GM18909 (cell line): ENCODE measurements around the gene CTNNA3.

Experiments used
- ATAC-seq: cut with Tn5 transposase; IDR thresholded peaks from one replicate; pipeline ENCODE4 v1.9.1; 2021; ENCODE audit warnings: mild to moderate bottlenecking; ENCODE audit not compliant: unreplicated experiment, poor library complexity

CTNNA3 gene

DNA sequence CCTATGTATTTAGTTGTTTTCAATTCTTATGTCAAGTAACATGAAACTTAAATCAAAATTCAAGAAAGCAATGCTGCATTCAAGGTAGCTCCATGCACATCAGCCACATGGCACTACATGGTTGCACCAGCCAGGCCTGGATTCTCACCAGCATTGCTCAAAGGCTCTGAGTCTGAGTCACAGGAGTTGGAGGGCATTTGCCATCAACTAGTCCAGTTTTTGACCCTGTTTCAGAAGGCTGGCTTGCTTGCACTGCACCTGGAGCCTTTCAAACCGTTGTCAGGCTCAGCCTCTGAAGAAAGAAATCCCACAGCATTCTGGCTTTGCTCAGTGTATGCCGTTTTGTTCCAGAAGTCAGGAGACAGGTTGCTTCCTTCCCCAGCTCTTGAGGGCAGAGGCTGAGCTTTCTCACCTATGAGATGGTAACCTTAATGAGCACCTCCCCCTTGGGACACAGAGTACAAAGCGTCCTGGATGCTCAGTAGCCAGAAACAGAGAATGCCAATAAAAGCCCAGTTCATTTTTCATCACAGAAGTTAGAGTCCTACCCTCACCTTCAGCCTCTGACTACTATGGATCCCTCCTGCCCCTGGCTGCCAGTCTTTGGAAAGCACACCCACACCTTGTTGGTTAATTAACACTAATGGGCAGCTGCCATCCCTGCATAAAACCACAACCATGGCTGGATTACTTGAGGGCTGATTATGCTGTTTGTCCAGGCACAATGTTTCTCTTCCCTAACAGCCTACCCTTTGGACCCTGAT lies 1058.5 kb downstream of the CTNNA3 start:
- no peak for ATAC-seq

GRCh38 chr10:66629996-66630395 lies 1066.0 kb downstream of the CTNNA3 start:
- no peak for ATAC-seq

- no peak for ATAC-seq
Observed at GRCh38 chr10:66627156-66627555, 1068.8 kb downstream of the CTNNA3 start.

DNA sequence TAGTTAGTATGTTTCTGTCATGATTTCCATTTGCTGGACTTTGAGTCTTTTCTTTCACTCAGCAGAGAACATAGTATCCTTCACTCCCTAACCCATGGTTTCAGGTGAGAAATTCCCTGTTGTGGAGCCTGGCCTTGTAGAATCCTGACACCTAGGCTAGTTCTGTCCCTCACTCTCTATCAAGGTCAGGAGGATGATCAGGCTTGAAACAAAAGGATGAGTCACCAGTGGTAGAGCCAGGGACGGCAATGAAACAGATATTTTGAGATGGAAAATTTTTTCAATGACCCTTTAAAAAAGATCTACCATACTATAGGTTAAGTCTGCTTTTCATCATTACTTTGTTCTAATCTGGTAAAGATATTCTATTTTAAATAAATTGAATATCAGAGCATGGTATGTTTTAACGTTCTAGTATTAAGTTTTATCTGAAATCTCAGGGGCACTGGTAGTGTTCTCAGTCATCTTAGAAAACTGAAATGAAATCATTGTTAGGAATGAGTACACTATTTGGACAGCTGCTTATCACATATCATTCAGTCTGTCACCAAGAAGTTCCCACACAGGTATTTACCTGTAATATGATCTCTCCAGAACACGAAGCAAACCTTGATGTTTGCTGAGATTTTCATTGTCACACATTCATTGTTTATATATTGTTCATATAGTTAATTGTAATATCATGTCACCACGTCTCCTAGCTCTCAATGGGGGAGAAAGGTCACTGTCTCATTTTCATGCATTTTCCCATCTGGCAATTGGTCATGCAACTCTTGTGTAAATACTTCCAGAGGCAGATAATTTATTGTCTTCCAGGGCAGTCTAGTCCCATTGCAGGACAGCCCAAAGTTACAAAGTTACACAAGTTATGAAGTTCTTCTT lies 1070.0 kb downstream of the CTNNA3 start:
- no peak for ATAC-seq

DNA sequence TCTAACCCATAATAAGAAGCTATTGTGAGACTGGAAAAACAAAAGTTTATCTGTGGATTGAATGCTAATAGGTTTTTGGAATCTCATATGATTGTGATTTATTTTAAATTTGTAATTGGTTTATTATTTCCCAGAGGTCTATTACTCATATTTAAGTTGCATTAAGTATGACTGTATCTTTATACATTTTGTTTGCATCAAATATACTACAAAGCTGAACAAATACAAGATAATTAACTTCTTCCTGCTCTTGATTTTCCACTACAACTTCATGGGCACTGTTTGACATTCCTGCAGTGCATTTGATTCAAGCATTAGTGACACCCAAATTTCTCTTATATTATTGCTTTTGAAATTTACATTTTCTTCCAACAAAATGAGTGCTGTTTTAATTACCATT lies 1073.9 kb downstream of the CTNNA3 start:
- no peak for ATAC-seq

DNA sequence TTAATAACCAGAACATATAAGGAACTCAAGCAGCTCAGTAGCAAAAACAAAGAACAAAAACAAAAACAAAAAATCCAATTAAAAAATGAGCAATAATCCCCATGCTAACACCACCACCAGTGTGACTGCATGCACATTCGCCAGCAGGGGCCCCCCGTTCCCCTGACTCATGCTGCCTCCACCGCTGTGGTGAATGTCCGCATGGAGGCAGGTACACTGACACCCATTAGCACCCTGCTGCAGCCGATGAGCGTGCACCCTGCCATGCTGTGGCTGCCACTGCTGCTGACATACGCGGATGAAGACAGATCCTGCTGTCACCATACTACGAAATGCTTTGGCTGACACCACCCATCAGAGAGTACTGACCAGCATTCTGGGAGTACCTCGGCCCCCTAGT lies 1091.8 kb downstream of the CTNNA3 start:
- ATAC-seq, result no peak

DNA sequence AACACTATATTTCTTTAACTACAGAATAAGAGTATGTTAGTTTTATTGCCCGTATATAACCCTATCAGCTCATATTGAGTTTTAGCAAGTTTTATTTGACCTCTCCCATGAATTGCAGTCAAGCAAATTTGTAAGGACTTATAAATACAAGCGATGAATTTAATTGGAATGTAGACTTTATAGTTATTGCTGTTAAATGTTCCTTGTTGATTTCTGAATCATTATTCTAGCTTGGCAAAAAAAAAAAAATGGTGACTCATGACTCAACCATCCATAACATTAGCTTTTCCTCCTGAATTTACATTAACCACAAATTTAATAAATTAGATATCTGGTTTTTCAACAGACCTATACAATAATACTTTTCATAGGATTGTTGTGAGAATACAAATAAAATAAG lies 1104.1 kb downstream of the CTNNA3 start:
- ATAC-seq, result no peak

DNA sequence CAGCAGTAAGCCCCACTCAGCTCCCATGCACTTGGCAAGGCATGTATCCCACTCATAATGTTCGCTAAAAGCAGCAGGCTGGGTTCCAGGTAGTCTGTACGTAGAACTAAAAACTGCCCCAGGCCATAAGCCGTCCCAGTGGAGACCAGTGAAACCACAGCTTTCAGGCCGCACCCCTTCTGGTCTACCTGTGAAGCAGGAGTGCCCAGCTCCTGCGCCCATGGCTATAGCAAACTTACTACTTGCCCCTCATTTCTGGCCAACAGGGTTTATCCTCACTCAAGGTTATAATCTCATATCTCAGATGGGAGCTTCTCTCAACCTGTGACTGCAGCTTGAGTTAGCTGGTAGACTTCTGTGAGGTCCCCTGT lies 1108.3 kb downstream of the CTNNA3 start:
- ATAC-seq, result no peak

GRCh38 chr10:66586897-66587679 lies 1108.9 kb downstream of the CTNNA3 start:
- ATAC-seq, result no peak

- ATAC-seq, result no peak
Observed at GRCh38 chr10:66586073-66586472, 1109.9 kb downstream of the CTNNA3 start.

DNA sequence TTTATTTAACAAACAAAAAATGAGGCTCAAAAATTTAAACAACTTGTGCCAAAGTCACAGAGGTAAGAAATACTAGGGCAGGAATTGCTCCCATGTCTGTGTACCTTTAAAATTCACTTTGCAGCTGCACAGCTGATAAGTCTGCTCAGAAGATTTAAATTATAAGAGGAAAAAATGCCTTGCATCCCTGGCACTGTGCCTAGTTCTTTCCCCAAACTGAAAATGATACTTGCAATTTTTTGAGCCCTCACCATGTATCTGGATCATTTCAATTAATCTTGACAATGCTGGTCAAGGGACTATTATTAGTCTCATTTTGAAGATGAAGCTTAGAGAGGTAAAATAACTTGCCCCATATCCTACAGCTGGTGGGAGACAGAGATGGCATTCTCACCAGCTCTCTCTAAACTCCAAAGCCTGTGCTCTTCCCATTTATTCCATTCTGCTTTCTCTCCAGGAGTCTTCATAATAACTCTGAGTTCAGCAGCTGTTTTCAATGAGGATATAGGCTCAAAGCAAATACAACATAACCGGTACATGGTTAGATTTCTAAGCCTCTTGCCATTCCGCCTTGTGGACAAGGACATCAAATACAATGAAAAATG lies 1120.6 kb downstream of the CTNNA3 start:
- no peak for ATAC-seq

DNA sequence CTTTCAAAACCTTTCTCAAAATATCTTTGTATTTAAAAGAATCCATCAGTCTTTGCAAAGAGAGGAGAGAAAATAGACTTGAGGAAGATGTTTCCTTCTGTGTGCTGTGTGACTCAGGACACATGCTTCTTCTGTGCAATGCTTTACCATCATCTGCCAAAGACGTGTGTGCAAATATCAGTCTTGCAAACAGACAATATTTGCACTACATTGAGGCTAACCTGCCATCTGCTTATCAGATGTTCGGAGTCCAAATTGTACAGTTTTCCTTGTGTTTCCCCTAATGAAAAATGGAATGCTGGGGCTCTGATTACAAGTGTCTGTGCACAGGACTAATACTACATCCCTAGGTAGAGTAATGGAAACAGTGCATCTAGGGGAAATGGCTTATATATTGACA lies 1123.3 kb downstream of the CTNNA3 start:
- no peak for ATAC-seq

DNA sequence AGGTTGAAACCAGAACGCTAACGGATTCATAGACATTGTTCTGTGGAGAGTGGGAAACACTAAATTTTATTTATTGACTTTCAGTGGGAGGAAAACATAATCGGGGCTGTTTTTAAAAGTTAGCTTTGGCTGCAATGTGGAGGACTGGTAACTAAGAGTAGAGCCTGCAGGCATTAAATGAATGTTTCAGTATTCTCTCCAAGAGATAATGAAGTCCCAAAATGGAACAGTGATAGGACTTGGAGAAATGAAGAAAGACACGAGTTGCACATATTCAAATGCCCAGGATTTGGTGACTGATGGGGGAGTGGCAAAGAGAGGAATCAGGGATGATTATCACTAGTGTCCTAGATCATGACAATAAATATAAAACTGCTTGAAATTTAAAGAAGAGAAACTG lies 1130.0 kb downstream of the CTNNA3 start:
- no peak for ATAC-seq

DNA sequence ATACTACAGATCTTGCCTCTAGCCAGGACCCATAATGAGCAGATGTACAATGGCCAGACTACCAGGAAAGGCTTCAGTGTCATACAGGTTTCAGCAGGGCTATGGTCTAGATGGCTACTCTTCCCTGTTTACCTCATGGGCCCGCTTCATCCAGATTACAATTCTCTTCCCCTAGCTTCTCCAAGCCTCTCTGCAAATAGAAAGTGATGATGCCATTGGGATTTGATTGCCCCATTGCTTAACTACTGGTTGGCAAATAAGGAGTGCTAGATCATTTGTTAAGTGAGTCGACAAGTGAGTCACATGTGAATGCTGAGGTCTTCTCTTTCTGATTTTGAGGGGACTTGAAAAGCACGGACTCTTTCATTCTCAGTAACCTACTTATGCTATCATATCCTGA lies 1131.7 kb downstream of the CTNNA3 start:
- ATAC-seq, result no peak

DNA sequence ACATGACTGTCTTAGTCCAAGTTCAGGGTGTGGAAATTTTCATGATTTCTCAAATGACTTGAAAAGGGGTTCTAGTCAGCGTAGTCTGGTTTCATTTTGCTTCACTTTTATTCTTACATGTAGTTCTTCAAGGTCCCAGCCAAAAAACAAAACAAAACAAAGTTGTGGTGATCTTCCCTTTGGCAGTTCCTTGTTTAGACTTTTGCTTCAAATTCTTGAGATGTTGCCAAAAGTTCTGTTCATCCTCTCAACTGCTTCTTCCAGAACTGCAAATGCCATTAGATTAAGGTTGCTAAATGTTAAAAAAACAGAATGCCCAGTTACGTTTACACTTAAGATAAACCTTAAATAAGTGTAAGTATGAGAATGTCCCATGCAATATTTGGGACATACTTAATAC lies 1140.9 kb downstream of the CTNNA3 start:
- ATAC-seq, result no peak

DNA sequence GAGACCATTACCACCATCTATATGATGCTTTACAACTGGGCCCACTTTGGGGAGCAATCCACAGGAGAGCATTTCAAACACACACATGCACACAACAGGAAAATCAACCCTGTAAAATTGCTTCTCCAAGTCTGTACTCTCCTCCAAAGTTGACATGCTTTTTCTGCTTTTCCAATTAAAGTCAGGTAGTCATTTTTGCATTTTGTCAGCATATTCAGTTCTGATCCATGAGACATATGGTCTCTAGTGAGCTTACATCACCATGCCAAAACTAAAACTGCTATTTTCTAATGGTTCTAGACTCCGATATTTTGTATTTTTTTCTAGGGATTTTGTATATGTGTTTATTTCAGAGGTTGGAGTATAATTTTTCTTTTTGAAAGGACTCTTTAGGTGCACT lies 1143.7 kb downstream of the CTNNA3 start:
- ATAC-seq, result no peak

DNA sequence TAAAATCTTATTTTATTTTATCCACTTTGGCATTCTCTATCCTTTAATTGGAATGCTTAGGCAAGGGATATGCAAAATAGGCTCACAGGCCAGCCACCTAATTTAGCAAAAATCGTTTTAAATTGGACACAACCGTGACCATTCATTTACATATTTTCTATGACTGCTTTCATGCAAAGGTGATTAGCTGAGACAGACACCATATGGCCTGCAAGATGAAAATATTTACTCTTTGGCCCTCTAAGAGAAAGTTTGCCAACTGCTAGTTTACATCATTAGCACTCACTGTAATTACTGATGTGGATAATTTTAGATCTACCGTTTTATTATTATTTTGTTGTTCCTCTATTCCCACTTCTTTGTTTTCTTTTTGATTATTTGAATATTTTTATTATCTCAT lies 1145.6 kb downstream of the CTNNA3 start:
- no peak for ATAC-seq

- no peak for ATAC-seq
Observed at GRCh38 chr10:66538908-66539307, 1157.1 kb downstream of the CTNNA3 start.

- no peak for ATAC-seq
Observed at GRCh38 chr10:66538371-66538770, 1157.6 kb downstream of the CTNNA3 start.

- ATAC-seq, result no peak
Observed at GRCh38 chr10:66537186-66537585, 1158.8 kb downstream of the CTNNA3 start.

GRCh38 chr10:66535439-66535838 lies 1160.6 kb downstream of the CTNNA3 start:
- no peak for ATAC-seq
